ENCODE measurements around the gene ENTPD7.

- TF ChIP-seq CTCF (IDR thresholded peaks at IDR 0.05; ENCODE audit: poor library complexity, severe bottlenecking) (no peak), POLR2AphosphoS5 (IDR thresholded peaks at IDR 0.05) (no peak), EZH2 (IDR thresholded peaks at IDR 0.05; ENCODE audit: borderline replicate concordance, insufficient read depth, low read length, poor library complexity, severe bottlenecking) (no peak), EP300 (conservative IDR thresholded peaks at IDR 0.05; ENCODE audit: poor library complexity, severe bottlenecking) (no peak), REST (IDR thresholded peaks at IDR 0.05; ENCODE audit: borderline replicate concordance) (no peak), TAF1 (IDR thresholded peaks at IDR 0.05; ENCODE audit: low read depth) (no peak), MXI1 (conservative IDR thresholded peaks at IDR 0.05; ENCODE audit: poor library complexity, severe bottlenecking) (no peak), SMC3 (conservative IDR thresholded peaks at IDR 0.05; ENCODE audit: poor library complexity) (no peak)
These were observed 11.6 kb upstream of the ENTPD7 start for GRCh38 chr10:99647601-99648151.

Measured in neural cell (in vitro differentiated cells).